ENCODE data around the gene PPP1R37.

- TF ChIP-seq ZNF274 (IDR thresholded peaks at IDR 0.05; ENCODE audit: borderline replicate concordance, extremely low read depth, low read length) (no peak), CTCF (IDR thresholded peaks at IDR 0.05; ENCODE audit: control extremely low read depth in 1 of 3, insufficient read depth in 1 of 3, low read depth in 1 of 3, low read length in 3 of 3) (no peak), CHD2 (IDR thresholded peaks at IDR 0.05; ENCODE audit: low read length) (no peak), SP1 (IDR thresholded peaks at IDR 0.05; ENCODE audit: low read depth, low read length) (no peak), NANOG (IDR thresholded peaks at IDR 0.05; ENCODE audit: insufficient read depth, low read depth, low read length, poor library complexity, severe bottlenecking) (no peak), EGR1 (IDR thresholded peaks at IDR 0.05; ENCODE audit: borderline replicate concordance, low read depth, low read length) (no peak; the same call in 1 of the 2 replicates), POLR2AphosphoS5 (IDR thresholded peaks at IDR 0.05; ENCODE audit: low read depth, low read length) (no peak), BRCA1 (IDR thresholded peaks at IDR 0.05; ENCODE audit: low read depth, low read length) (no peak), SRF (IDR thresholded peaks at IDR 0.05; ENCODE audit: low read depth, low read length) (no peak), E2F6 (IDR thresholded peaks at IDR 0.05) (no peak)
Observed at GRCh38 chr19:45179072-45179891, 86.3 kb downstream of the PPP1R37 start.
